C4-2B (cell line): ENCODE data around the gene SNED1.
A peak's percentile ranks its signal among the peaks of the same experiment; 100 is the strongest.

Source experiments
- H3K27ac ChIP-seq: fragments of 450-650 bp; 2 replicates; pipeline ENCODE4 v1.5.1; 2017
- CTCF ChIP-seq: fragments of 450-650 bp; conservative IDR thresholded peaks from 2 replicates; pipeline ENCODE4 v1.5.1; 2017; ENCODE audit warnings: mild to moderate bottlenecking
- ZFX ChIP-seq: fragments of 450-650 bp; IDR thresholded peaks from 2 replicates; pipeline ENCODE4 v1.6.1; 2017

The SNED1 gene

GRCh38 chr2:240961910-240962299 is 36.5 kb upstream of the SNED1 start:
- no peak overlapping the region for H3K27ac ChIP-seq
- TF ChIP-seq CTCF (no peak), ZFX (no peak)

GRCh38 chr2:240962300-240963064 is 35.9 kb upstream of the SNED1 start:
- no peak overlapping the region for H3K27ac ChIP-seq

GRCh38 chr2:240963065-240963867 is 35.2 kb upstream of the SNED1 start:
- no peak for TF ChIP-seq ZFX
- no peak for TF ChIP-seq CTCF
- no peak overlapping the region for H3K27ac ChIP-seq

More at GRCh38 chr2:240962300-240963064, 35.9 kb upstream of the SNED1 start:
- TF ChIP-seq ZFX = no peak
- TF ChIP-seq CTCF = no peak

GRCh38 chr2:240963868-240964703 is 34.3 kb upstream of the SNED1 start:
- no peak overlapping the region for H3K27ac ChIP-seq
- TF ChIP-seq CTCF (no peak), ZFX (no peak)

- H3K27ac ChIP-seq = no peak overlapping the region
- TF ChIP-seq CTCF = no peak
- TF ChIP-seq ZFX = no peak
Observed at GRCh38 chr2:240964704-240965295, 33.6 kb upstream of the SNED1 start.

- TF ChIP-seq ZFX (no peak), CTCF (no peak)
- H3K27ac ChIP-seq = peak overlapping the region; percentile 87; the same call in 1 of the 2 replicates
Observed at GRCh38 chr2:240965296-240965904, 33.0 kb upstream of the SNED1 start.
